Activated CD4-positive, alpha-beta T cell treated with anti-CD3 and anti-CD28 coated beads, Interleukin-2, amount 10 ng/mL, durations not matched to agents 7 days and 5 days (primary cell): ENCODE data around the gene NUDT8. TPM values are rescaled to one million over a fixed set of nuclear protein-coding genes. Genes with fewer than 3 reads are reported as not detected.
A peak's percentile ranks its signal among the peaks of the same experiment; 100 is the strongest.
"Not testable (repeated sequence)": the region's sequence is repeated elsewhere in the genome, so short reads cannot be mapped to it uniquely, and the experiment has no call there.

Experiments
- CTCF ChIA-PET: fragments of 350-600 bp; sonication (Branson Sonifier 250); formaldehyde crosslinking; loops from one replicate; lab custom pipeline; 2021; ENCODE audit warnings: antibody characterized with exemption; lab: Charles Lee
- POLR2A ChIA-PET: fragments of 350-600 bp; sonication (Branson Sonifier 250); formaldehyde crosslinking; loops from one replicate; lab custom pipeline; 2021; ENCODE audit warnings: antibody characterized with exemption; lab: Charles Lee
- DNase-seq: peaks from one replicate; pipeline ENCODE4 v3.0.0-alpha.2; 2020
- H3K27ac Mint-ChIP-seq: one replicate; pipeline ENCODE4 v1.8.0; 2021; ENCODE audit warnings: mild to moderate bottlenecking, moderate library complexity, mixed read lengths
- H3K27me3 Mint-ChIP-seq: one replicate; pipeline ENCODE4 v1.8.0; 2021; ENCODE audit warnings: mixed read lengths
- H3K36me3 Mint-ChIP-seq: one replicate; pipeline ENCODE4 v1.8.0; 2021; ENCODE audit warnings: low read depth, mixed read lengths
- H3K4me1 Mint-ChIP-seq: one replicate; pipeline ENCODE4 v1.8.0; 2021; ENCODE audit warnings: mixed read lengths
- H3K4me3 Mint-ChIP-seq: one replicate; pipeline ENCODE4 v1.8.0; 2021; ENCODE audit warnings: mild to moderate bottlenecking, moderate library complexity, mixed read lengths
- H3K9me3 Mint-ChIP-seq: one replicate; pipeline ENCODE4 v1.8.0; 2021; ENCODE audit warnings: mixed read lengths
- total RNA-seq, 2 experiments: library from RNA; stranded (reverse); gene quantifications; one replicate each; pipeline ENCODE4 v1.2.3, GENCODE V29; 2021

The NUDT8 gene
- total RNA-seq, 2 experiments from 2014 or later = 7.3 to 8.8 TPM

DNA sequence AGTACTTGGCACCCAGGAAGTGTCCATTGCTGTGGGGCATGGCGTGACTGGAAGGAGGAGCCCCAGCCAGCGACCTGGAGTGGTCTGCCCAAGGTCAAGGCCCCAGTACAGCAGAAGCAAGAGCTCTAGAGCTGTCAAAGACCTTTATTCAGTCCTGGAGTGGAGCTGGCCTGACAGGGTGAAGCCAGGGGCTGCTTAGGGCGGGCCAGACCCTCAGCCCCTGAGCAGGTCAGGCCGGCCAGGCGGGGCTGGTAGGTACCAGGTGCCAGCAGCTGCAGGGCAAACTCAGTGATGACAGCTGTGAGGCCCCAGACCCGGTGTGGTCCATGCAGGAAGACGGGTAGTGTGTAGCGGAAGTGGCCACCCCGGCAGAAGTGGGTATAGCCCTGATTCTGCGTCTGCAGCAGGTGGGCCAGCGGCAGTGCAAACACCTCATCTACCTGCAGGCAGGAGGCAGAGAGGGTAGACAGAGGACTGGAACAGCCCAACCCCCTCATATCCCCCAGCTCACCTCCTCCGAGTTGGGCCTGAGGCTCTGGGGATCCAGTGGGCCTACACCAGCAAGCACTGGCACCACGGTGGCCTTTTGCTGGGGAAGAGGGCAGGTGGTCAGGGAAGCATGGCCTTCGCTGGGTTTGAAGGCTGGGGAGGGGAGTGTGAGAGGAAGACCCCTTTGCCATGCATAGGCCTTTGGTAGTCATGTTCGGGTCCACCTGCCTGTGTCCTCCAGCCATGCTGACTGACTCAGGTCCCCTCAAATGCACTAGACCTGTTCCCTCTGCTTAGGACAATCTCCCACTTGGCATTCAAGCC, 1.7 kb downstream of the NUDT8 start:
- Mint-ChIP-seq H3K4me3 (no peak overlapping the region), H3K9me3 (no peaks in the 10 kb centered on the region), H3K4me1 (peaks cover 24% of the 10 kb centered on the region), H3K27ac (no peak overlapping the region), H3K36me3 (no peaks in the 10 kb centered on the region), H3K27me3 (no peaks in the 10 kb centered on the region)
- DNase-seq = no peak
- POLR2A ChIA-PET = no interaction called here
- CTCF ChIA-PET = interaction anchor here (0.6 to 9.6 kb wide), 12 partner anchors 8 to 77 kb away, joined by 3 to 114 read pairs (median 6); partner anchors contain the start of gene ACY3

DNA sequence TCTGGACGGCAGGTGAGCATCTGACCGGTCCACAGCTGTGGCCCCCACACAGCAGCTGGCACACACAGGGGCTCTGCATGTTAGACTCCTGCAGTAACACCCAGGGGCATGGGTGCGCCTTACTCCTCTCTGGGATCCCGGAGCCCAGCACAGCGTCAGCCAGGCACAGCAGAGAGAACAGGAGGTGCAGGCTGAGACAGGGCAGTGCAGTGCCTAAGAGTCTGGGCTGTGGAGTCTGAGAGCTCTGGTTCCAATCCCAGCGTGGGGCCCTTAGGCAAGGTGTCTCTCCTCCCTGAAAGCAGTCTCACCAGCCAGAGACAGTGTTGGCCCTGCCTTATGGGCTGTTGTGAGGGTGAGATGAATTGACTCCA, 2.3 kb downstream of the NUDT8 start:
- no peak for DNase-seq
- ChIA-PET CTCF (interaction anchor here (1.4 to 9.6 kb wide), 3 partner anchors 12 to 32 kb away, joined by 4 to 114 read pairs (median 5); partner anchors contain the start of gene ACY3), POLR2A (no interaction called here)
- H3K36me3 Mint-ChIP-seq = no peaks in the 10 kb centered on the region
- H3K27ac Mint-ChIP-seq = peak overlapping the region; percentile 41
- peaks cover 24% of the 10 kb centered on the region for H3K4me1 Mint-ChIP-seq
- no peaks in the 10 kb centered on the region for H3K27me3 Mint-ChIP-seq
- H3K4me3 Mint-ChIP-seq = no peak overlapping the region
- H3K9me3 Mint-ChIP-seq = no peaks in the 10 kb centered on the region

DNA sequence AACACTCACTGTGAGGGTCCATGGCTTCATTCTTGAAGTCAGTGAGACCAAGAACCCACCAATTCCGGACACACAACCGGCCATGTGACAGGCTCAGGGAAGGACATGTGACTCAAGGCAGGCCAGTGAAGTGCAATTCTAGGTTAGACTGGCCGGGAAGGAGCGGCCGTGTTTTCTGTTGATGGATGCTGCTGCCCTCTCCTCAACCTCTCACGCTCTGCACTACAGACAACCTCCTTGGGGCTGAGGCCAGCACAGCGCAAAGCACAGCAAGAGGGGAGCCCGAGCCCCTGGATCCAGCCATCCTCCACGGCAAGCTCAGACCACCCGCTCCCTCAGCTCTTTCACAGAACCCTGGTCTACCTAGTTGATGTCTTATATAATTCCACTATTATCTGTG, 2.8 kb downstream of the NUDT8 start:
- Mint-ChIP-seq H3K4me1 (peaks cover 24% of the 10 kb centered on the region), H3K36me3 (no peaks in the 10 kb centered on the region), H3K27ac (no peak overlapping the region), H3K27me3 (no peaks in the 10 kb centered on the region), H3K4me3 (no peak overlapping the region), H3K9me3 (no peaks in the 10 kb centered on the region)
- CTCF ChIA-PET = interaction anchor here (1.4 kb wide), 2 partner anchors 12 to 33 kb away, joined by 4 to 5 read pairs; no protein-coding TSS in a partner anchor
- no peak for DNase-seq
- POLR2A ChIA-PET = interaction anchor here (0.6 kb wide), 1 partner anchor 273 kb away, joined by 3 read pairs; no protein-coding TSS in a partner anchor

DNA sequence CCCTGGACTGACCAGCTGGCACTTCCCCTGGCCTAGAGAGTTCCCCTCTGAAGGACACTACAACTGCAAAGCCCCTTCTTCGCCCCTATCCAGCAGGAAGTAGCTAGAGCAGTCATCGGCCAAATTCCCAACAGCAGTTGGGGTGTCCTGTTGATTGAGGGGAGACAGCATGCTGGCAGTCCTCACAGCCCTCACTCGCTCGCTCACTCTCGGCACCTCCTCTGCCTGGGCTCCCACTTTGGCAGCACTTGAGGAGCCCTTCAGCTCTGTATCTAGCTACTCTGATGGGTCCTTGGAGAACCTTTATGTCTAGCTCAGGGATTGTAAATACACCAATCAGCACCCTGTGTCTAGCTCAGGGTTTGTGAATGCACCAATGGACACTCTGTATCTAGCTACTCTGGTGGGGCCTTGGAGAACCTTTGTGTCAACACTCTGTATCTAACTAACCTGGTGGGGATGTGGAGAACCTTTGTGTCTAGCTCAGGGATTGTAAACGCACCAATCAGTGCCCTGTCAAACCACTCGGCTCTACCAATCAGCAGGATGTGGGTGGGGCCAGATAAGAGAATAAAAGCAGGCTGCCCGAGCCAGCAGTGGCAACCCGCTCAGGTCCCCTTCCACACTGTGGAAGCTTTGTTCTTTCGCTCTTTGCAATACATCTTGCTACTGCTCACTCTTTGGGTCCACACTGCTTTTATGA, 3.5 kb downstream of the NUDT8 start:
- H3K27me3 Mint-ChIP-seq, H3K4me3 Mint-ChIP-seq, H3K9me3 Mint-ChIP-seq, H3K36me3 Mint-ChIP-seq, H3K27ac Mint-ChIP-seq, DNase-seq: not testable (repeated sequence)
- ChIA-PET CTCF (interaction anchor here (1.4 kb wide), 2 partner anchors 11 to 33 kb away, joined by 4 to 5 read pairs; no protein-coding TSS in a partner anchor), POLR2A (interaction anchor here (0.6 kb wide), 1 partner anchor 272 kb away, joined by 3 read pairs; no protein-coding TSS in a partner anchor)
- peaks cover 24% of the 10 kb centered on the region for H3K4me1 Mint-ChIP-seq

DNA sequence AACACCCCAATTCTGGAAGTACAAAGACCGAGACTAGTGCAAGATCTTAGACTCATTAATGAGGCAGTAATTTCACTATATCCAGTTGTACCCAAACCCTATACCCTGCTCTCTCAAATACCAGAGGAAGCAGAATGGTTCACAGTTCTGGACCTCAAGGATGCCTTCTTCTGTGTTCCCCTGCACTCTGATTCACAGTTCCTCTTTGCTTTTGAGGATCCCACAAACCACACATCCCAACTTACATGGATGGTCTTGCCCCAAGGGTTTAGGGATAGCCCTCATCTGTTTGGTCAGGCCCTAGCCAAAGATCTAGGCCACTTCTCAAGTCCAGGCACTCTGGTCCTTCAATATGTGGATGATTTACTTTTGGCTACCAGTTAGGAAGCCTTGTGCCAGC, 5.9 kb downstream of the NUDT8 start:
- DNase-seq, POLR2A ChIA-PET, H3K36me3 Mint-ChIP-seq, H3K9me3 Mint-ChIP-seq, H3K27me3 Mint-ChIP-seq, H3K4me3 Mint-ChIP-seq, H3K27ac Mint-ChIP-seq: not testable (repeated sequence)
- peaks cover 13% of the 10 kb centered on the region for H3K4me1 Mint-ChIP-seq
- CTCF ChIA-PET = interaction anchor here (1.1 to 1.2 kb wide), 2 partner anchors 9 to 10 kb away, joined by 3 to 6 read pairs; no protein-coding TSS in a partner anchor

DNA sequence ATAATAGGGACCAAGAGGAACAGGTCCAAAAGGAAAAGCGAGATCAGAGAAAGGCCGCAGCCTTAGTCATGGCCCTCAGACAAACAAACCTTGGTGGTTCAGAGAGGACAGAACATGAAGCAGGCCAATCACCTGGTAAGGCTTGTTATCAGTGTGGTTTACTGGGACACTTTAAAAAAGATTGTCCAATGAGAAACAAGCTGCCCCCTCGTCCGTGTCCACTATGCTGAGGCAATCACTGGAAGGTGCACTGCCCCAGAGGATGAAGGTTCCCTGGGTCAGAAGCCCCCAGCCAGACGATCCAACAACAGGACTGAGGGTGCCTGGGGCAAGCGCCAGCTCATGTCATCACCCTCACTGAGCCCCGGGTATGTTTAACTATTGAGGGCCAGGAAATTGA, 6.8 kb downstream of the NUDT8 start:
- CTCF ChIA-PET = interaction anchor here (1.2 kb wide), 1 partner anchor 9 kb away, joined by 3 read pairs; no protein-coding TSS in a partner anchor
- H3K27me3 Mint-ChIP-seq, H3K27ac Mint-ChIP-seq, H3K4me1 Mint-ChIP-seq, H3K4me3 Mint-ChIP-seq, H3K9me3 Mint-ChIP-seq, H3K36me3 Mint-ChIP-seq, POLR2A ChIA-PET, DNase-seq: not testable (repeated sequence)

DNA sequence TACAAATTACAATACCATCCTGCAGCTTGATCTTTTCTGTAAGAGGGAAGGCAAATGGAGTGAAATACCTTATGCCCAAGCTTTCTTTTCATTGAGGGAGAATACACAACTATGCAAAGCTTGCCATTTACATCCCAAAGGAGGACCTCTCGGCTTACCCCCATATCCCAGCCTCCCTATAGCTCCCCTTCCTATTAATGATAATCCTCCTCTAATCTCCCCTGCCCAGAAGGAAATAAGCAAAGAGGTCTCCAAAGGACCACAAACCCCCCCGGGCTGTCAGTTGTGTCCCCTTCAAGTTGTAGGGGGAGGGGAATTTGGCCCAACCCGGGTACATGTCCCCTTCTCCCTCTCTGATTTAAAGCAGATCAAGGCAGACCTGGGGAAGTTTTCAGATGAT, 7.8 kb downstream of the NUDT8 start:
- H3K9me3 Mint-ChIP-seq, H3K27me3 Mint-ChIP-seq, POLR2A ChIA-PET, H3K27ac Mint-ChIP-seq, H3K4me1 Mint-ChIP-seq, H3K36me3 Mint-ChIP-seq, H3K4me3 Mint-ChIP-seq, CTCF ChIA-PET, DNase-seq: not testable (repeated sequence)

DNA sequence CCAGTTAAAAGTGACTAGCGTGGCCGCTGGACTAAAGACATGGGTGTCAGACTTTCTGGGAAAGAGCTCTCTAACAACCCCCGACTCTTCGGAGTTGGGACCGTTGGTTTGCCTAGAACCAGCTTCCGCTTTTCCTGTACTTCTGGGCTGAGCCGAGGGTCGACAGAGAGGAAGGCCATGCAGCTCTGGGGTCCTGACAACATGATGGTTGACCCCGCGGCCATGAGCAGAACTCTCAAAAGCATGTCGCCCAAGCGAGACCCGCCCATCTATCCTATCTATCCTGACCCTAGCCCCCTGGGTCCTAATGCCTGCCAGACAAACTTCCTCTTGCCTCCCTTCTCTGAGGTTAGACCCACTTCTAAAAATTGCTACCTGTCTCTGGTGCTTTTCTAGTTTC, 9.1 kb downstream of the NUDT8 start:
- DNase-seq, H3K27me3 Mint-ChIP-seq, H3K36me3 Mint-ChIP-seq, POLR2A ChIA-PET, H3K27ac Mint-ChIP-seq, H3K9me3 Mint-ChIP-seq, H3K4me3 Mint-ChIP-seq: not testable (repeated sequence)
- CTCF ChIA-PET = interaction anchor here (2.4 kb wide), 1 partner anchor 8 kb away, joined by 19 read pairs; the partner anchor contains the start of gene NUDT8
- peaks cover 10% of the 10 kb centered on the region for H3K4me1 Mint-ChIP-seq

DNA sequence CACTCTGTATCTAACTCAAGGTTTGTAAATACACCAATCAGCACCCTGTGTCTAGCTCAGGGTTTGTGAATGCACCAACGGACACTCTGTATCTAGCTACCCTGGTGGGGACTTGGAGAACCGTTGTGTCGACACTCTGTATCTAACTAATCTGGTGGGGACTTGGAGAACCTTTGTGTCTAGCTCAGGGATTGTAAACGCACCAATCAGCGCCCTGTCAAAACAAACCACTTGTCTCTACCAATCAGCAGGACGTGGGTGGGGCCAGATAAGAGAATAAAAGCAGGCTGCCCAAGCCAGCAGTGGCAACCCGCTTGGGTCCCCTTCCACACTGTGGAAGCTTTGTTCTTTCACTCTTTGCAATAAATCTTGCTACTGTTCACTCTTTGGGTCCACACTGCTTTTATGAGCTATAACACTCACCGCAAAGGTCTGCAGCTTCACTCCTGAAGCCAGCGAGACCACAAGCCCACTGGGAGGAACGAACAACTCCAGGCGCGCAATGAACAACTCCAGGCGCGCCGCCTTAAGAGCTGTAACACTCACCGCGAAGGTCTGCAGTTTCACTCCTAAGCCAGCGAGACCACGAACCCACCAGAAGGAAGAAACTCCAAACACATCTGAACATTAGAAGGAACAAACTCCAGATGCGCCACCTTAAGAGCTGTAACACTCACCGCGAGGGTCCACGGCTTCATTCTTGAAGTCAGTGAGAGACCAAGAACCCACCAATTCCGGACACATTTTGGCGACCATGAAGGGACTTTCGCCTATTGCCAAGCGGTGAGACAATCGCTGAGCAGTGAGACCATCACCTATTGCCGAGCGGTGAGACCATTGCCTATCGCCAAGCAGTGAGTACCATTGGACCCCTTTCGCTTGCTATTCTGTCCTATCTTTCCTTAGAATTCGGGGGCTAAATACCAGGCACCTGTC, 9.8 kb downstream of the NUDT8 start:
- ChIA-PET CTCF (interaction anchor here (2.4 kb wide), 1 partner anchor 9 kb away, joined by 19 read pairs; the partner anchor contains the start of gene NUDT8), POLR2A (interaction anchor here (1.1 kb wide), 1 partner anchor 9 kb away, joined by 5 read pairs; no protein-coding TSS in a partner anchor)
- H3K27me3 Mint-ChIP-seq, H3K4me3 Mint-ChIP-seq, H3K36me3 Mint-ChIP-seq, H3K27ac Mint-ChIP-seq, H3K9me3 Mint-ChIP-seq, H3K4me1 Mint-ChIP-seq, DNase-seq: not testable (repeated sequence)

DNA sequence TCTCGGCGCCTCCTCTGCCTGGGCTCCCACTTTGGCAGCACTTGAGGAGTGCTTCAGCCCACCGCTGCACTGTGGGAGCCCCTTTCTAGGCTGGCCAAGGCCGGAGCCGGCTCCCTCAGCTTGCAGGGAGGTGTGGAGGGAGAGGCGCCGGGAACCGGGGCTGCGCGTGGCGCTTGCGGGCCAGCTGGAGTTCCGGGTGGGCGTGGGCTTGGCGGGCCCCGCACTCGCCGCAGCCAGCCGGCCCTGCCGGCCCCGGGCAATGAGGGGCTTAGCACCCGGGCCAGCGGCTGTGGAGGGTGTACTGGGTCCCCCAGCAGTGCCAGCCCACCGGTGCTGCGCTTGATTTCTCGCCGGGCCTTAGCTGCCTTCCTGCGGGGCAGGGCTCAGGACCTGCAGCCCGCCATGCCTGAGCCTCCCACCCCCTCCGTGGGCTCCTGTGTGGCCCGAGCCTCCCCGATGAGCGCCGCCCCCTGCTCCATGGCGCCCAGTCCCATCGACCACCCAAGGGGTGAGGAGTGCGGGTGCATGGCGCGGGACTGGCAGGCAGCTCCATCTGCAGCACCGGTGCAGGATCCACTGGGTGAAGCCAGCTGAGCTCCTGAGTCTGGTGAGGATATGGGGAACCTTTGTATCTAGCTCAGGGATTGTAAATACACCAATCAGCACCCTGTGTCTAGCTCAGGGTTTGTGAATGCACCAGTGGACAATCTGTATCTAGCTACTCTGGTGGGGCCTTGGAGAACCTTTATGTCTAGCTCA, 10.7 kb downstream of the NUDT8 start:
- not testable (repeated sequence) for DNase-seq, H3K9me3 Mint-ChIP-seq, H3K27ac Mint-ChIP-seq, H3K27me3 Mint-ChIP-seq, H3K36me3 Mint-ChIP-seq, H3K4me3 Mint-ChIP-seq
- ChIA-PET CTCF (interaction anchor here (2.1 to 6.6 kb wide), 3 partner anchors 10 to 11 kb away, joined by 5 to 84 read pairs (median 19); partner anchors contain the start of gene NUDT8), POLR2A (interaction anchor here (1.1 kb wide), 1 partner anchor 10 kb away, joined by 5 read pairs; no protein-coding TSS in a partner anchor)
- peaks cover 19% of the 10 kb centered on the region for H3K4me1 Mint-ChIP-seq

DNA sequence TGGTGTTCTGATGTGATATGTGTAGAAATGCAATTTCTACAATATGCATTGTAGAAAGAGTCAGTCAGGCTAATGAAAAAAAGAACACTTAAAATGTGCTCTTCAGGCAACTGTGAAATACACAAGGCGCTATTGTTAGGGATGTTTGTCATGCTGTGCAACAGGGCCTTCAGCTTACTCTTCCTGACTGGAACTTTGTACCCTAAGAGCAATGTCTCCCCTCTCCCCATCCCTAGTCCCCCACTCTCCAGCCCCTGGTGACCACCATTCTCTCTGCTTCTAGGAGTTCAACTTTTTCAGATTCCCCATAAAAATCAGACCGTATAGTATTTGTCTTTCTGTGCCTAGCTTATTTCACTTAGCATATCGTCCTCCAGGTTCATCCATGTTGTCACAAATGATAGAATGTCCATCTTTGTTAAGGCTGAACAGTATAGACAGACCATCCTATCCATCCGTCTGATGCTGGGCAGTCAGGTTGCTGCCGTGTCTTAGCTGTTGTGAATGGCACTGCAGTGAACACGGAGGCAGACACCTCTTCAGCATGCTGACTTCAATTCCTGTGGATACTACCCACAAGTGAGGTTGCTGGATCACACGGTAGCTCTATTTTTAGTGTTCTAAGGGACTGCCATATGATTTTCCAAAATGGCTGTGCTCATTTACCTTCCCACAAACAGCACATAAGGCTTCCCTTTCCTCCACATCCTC, 12.3 kb downstream of the NUDT8 start:
- H3K4me3 Mint-ChIP-seq = no peak overlapping the region

More for the DNA sequence above, 12.3 kb downstream of the NUDT8 start:
- Mint-ChIP-seq H3K27ac (peak overlapping the region; percentile 65), H3K4me1 (peaks cover 33% of the 10 kb centered on the region), H3K27me3 (no peaks in the 10 kb centered on the region), H3K9me3 (no peaks in the 10 kb centered on the region), H3K36me3 (peaks cover 9% of the 10 kb centered on the region)
- CTCF ChIA-PET = interaction anchor here (2.1 to 6.6 kb wide), 2 partner anchors 9 to 13 kb away, joined by 5 to 84 read pairs; partner anchors contain the start of gene NUDT8
- no peak for DNase-seq
- POLR2A ChIA-PET = no interaction called here
